Neural crest cell (in vitro differentiated cells): ENCODE results near the gene TRH. TPM values are rescaled to one million over a fixed set of nuclear protein-coding genes. Genes with fewer than 3 reads are reported as not detected.
A peak's percentile ranks its signal among the peaks of the same experiment; 100 is the strongest.

Experiments
- DNase-seq: peaks from one replicate; pipeline ENCODE4 v3.0.0; 2021; ENCODE audit warnings: low read depth, mixed read lengths, low spot score
- H3K27ac Mint-ChIP-seq: one replicate; pipeline ENCODE4 v1.8.0; 2021; ENCODE audit warnings: mild to moderate bottlenecking, mixed read lengths; ENCODE audit not compliant: unreplicated experiment
- H3K27me3 Mint-ChIP-seq: 2 replicates; pipeline ENCODE4 v1.8.0; 2021; ENCODE audit warnings: low read depth, mild to moderate bottlenecking, mixed read lengths
- H3K36me3 Mint-ChIP-seq: 2 replicates; pipeline ENCODE4 v1.8.0; 2021; ENCODE audit warnings: low read depth, mild to moderate bottlenecking, mixed read lengths
- H3K4me1 Mint-ChIP-seq: 2 replicates; pipeline ENCODE4 v1.8.0; 2021; ENCODE audit warnings: mixed read lengths
- H3K4me3 Mint-ChIP-seq: one replicate; pipeline ENCODE4 v1.8.0; 2021; ENCODE audit warnings: mild to moderate bottlenecking, mixed read lengths
- H3K9me3 Mint-ChIP-seq: 2 replicates; pipeline ENCODE4 v1.8.0; 2021; ENCODE audit warnings: mixed read lengths
- total RNA-seq: library from RNA; stranded (reverse); gene quantifications from 2 replicates; pipeline ENCODE4 v1.2.1, GENCODE V29; 2021
- TF ChIP-seq, protein P1 (sequence below): fragments of 200-600 bp; sonication (generic); conservative IDR thresholded peaks from 2 replicates; pipeline ENCODE4 v1.5.0; 2021; ENCODE audit warnings: antibody characterized with exemption, mild to moderate bottlenecking

The TRH gene
- total RNA-seq, 1 donor from 2014 or later = 0.61 TPM

- Mint-ChIP-seq H3K4me3 (no peak overlapping the region), H3K4me1 (peaks cover 16% of the 10 kb centered on the region), H3K9me3 (no peaks in the 10 kb centered on the region), H3K36me3 (no peaks in the 10 kb centered on the region), H3K27ac (no peak overlapping the region), H3K27me3 (peaks cover 7% of the 10 kb centered on the region)
- no peak for DNase-seq
- TF ChIP-seq, protein P1, sequence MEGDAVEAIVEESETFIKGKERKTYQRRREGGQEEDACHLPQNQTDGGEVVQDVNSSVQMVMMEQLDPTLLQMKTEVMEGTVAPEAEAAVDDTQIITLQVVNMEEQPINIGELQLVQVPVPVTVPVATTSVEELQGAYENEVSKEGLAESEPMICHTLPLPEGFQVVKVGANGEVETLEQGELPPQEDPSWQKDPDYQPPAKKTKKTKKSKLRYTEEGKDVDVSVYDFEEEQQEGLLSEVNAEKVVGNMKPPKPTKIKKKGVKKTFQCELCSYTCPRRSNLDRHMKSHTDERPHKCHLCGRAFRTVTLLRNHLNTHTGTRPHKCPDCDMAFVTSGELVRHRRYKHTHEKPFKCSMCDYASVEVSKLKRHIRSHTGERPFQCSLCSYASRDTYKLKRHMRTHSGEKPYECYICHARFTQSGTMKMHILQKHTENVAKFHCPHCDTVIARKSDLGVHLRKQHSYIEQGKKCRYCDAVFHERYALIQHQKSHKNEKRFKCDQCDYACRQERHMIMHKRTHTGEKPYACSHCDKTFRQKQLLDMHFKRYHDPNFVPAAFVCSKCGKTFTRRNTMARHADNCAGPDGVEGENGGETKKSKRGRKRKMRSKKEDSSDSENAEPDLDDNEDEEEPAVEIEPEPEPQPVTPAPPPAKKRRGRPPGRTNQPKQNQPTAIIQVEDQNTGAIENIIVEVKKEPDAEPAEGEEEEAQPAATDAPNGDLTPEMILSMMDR = no peak
Measured at GRCh38 chr3:129953621-129954020, 20.9 kb upstream of the TRH start.

DNA sequence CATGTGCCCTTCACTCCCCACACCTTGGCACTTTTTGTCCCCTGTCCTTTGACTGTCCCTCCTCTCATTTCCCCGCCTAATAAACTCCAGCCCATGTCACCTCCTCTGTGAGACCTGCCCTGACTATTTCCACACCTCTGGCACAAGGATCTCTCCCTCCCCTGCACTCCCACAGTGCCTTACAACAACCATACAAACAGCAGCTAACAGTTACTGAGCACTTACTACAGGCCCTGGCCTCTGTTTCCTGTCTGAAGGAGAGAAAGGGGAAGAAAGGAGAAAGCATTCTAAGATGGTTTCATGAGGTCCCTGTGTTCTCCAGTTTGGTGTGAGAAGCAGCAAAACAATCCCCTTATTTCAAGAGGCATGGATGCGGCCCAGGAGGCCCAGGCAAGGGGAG lies 20.0 kb upstream of the TRH start:
- Mint-ChIP-seq H3K4me3 (no peak overlapping the region), H3K4me1 (peaks cover 16% of the 10 kb centered on the region), H3K27ac (peak overlapping the region; percentile 81), H3K36me3 (no peaks in the 10 kb centered on the region), H3K27me3 (peaks cover 7% of the 10 kb centered on the region), H3K9me3 (no peaks in the 10 kb centered on the region)
- no peak for DNase-seq
- TF ChIP-seq, protein P1 = no peak

- no peak for DNase-seq
- Mint-ChIP-seq H3K4me3 (no peak overlapping the region), H3K27me3 (peaks cover 7% of the 10 kb centered on the region), H3K27ac (no peak overlapping the region), H3K9me3 (no peaks in the 10 kb centered on the region), H3K36me3 (no peaks in the 10 kb centered on the region), H3K4me1 (peaks cover 16% of the 10 kb centered on the region)
- TF ChIP-seq, protein P1 = no peak
Measured at GRCh38 chr3:129956936-129957335, 17.6 kb upstream of the TRH start.

- TF ChIP-seq, protein P1 = no peak
- peaks cover 12% of the 10 kb centered on the region for H3K4me1 Mint-ChIP-seq
- peaks cover 7% of the 10 kb centered on the region for H3K27me3 Mint-ChIP-seq
- H3K9me3 Mint-ChIP-seq = no peaks in the 10 kb centered on the region
- no peak overlapping the region for H3K4me3 Mint-ChIP-seq
- DNase-seq = no peak
- H3K36me3 Mint-ChIP-seq = no peaks in the 10 kb centered on the region
- H3K27ac Mint-ChIP-seq = no peak overlapping the region
Measured at GRCh38 chr3:129958755-129959154, 15.8 kb upstream of the TRH start.

- no peak overlapping the region for H3K27ac Mint-ChIP-seq
- TF ChIP-seq, protein P1 = no peak
- H3K9me3 Mint-ChIP-seq = no peaks in the 10 kb centered on the region
- H3K4me1 Mint-ChIP-seq = peaks cover 11% of the 10 kb centered on the region
- H3K4me3 Mint-ChIP-seq = no peak overlapping the region
- peaks cover 7% of the 10 kb centered on the region for H3K27me3 Mint-ChIP-seq
- H3K36me3 Mint-ChIP-seq = no peaks in the 10 kb centered on the region
- no peak for DNase-seq
Measured at GRCh38 chr3:129961141-129961541, 13.4 kb upstream of the TRH start.

- H3K36me3 Mint-ChIP-seq = no peaks in the 10 kb centered on the region
- DNase-seq = no peak
- H3K4me1 Mint-ChIP-seq = peaks cover 22% of the 10 kb centered on the region
- no peak overlapping the region for H3K27ac Mint-ChIP-seq
- H3K9me3 Mint-ChIP-seq = no peaks in the 10 kb centered on the region
- TF ChIP-seq, protein P1 = no peak
- H3K4me3 Mint-ChIP-seq = no peak overlapping the region
- H3K27me3 Mint-ChIP-seq = peaks cover 9% of the 10 kb centered on the region
Measured at GRCh38 chr3:129962600-129962999, 11.9 kb upstream of the TRH start.
